ENCODE results near the gene ITGA7.
A peak's percentile ranks its signal among the peaks of the same experiment; 100 is the strongest.

Gene ITGA7

GRCh38 chr12:55705782-55706402 is 1.8 kb downstream of the ITGA7 start:
- DNase-seq (ENCODE audit: low read depth), result no peak
- in situ Hi-C loops (cut with HindIII; ENCODE audit: low sequenced_read_pairs), result no loop called here
- H3K4me3 ChIP-seq (ENCODE audit: low read depth, low read length), result no peak overlapping the region
- peak; percentile 26 for TF ChIP-seq CTCF (IDR thresholded peaks at IDR 0.05; ENCODE audit: low read depth, low read length, missing control alignments)

GRCh38 chr12:55704824-55705718 is 2.6 kb downstream of the ITGA7 start:
- no peak overlapping the region for H3K4me3 ChIP-seq (ENCODE audit: low read depth, low read length)
- DNase-seq (ENCODE audit: low read depth), result no peak
- in situ Hi-C loops (cut with HindIII; ENCODE audit: low sequenced_read_pairs), result no loop called here
- TF ChIP-seq CTCF (IDR thresholded peaks at IDR 0.05; ENCODE audit: low read depth, low read length, missing control alignments), result no peak

GRCh38 chr12:55703901-55704761 is 3.6 kb downstream of the ITGA7 start:
- in situ Hi-C loops (cut with HindIII; ENCODE audit: low sequenced_read_pairs), result no loop called here
- DNase-seq (ENCODE audit: low read depth), result no peak
- no peak for TF ChIP-seq CTCF (IDR thresholded peaks at IDR 0.05; ENCODE audit: low read depth, low read length, missing control alignments)
- H3K4me3 ChIP-seq (ENCODE audit: low read depth, low read length), result no peak overlapping the region

GRCh38 chr12:55703288-55703687 is 4.4 kb downstream of the ITGA7 start:
- in situ Hi-C loops (cut with HindIII; ENCODE audit: low sequenced_read_pairs), result no loop called here
- no peak for DNase-seq (ENCODE audit: low read depth)
- no peak for TF ChIP-seq CTCF (IDR thresholded peaks at IDR 0.05; ENCODE audit: low read depth, low read length, missing control alignments)
- no peak overlapping the region for H3K4me3 ChIP-seq (ENCODE audit: low read depth, low read length)

GRCh38 chr12:55702861-55703260 is 4.8 kb downstream of the ITGA7 start:
- TF ChIP-seq CTCF (IDR thresholded peaks at IDR 0.05; ENCODE audit: low read depth, low read length, missing control alignments), result no peak
- H3K4me3 ChIP-seq (ENCODE audit: low read depth, low read length), result no peak overlapping the region
- in situ Hi-C loops (cut with HindIII; ENCODE audit: low sequenced_read_pairs), result no loop called here
- no peak for DNase-seq (ENCODE audit: low read depth)
